Esophagus squamous epithelium (tissue), 5 donors: ENCODE results near the gene AP5Z1. TPM values are rescaled to one million over a fixed set of nuclear protein-coding genes. Genes with fewer than 3 reads are reported as not detected.

ENCODE experiments used
- DNase-seq: peaks from one replicate; lab custom pipeline; 2025; lab: John Stamatoyannopoulos, UW
- H3K27ac ChIP-seq, 4 donors: fragments of 200-600 bp; sonication (generic); one replicate each; pipeline ENCODE4 v1.5.1; 2016 to 2019; ENCODE audit warnings: mild to moderate bottlenecking in 1 of 4
- H3K27me3 ChIP-seq, 4 donors: fragments of 200-600 bp; sonication (generic); 1 replicate in 3 of 4; 2 replicates in 1 of 4; pipeline versions ENCODE4 v1.5.1 to v1.6.0; 2017 to 2021; ENCODE audit warnings: antibody characterized with exemption in 1 of 4
- H3K36me3 ChIP-seq, 3 donors: fragments of 200-600 bp; sonication (generic); one replicate each; pipeline ENCODE4 v1.5.1; 2016 to 2019
- H3K4me1 ChIP-seq, 3 donors: fragments of 200-600 bp; sonication (generic); one replicate each; pipeline ENCODE4 v1.5.1; 2017 to 2019
- H3K4me3 ChIP-seq, 4 donors: fragments of 200-600 bp; sonication (generic); 1 replicate in 3 of 4; 2 replicates in 1 of 4; pipeline ENCODE4 v1.5.1; 2016 to 2019; ENCODE audit warnings: mild to moderate bottlenecking in 2 of 4, moderate library complexity in 1 of 4
- H3K9me3 ChIP-seq, 3 donors: fragments of 200-600 bp; sonication (generic); one replicate each; pipeline ENCODE4 v1.5.1; 2016 to 2019
- CTCF ChIP-seq, 6 experiments: fragments of 450-650 bp in 4 of 6; fragments of 200-600 bp in 2 of 6; sonication (generic) in 2 of 6; IDR thresholded peaks; one replicate each; pipeline ENCODE4 v1.5.1; 2016 to 2019; ENCODE audit warnings: antibody characterized with exemption in 6 of 6, mild to moderate bottlenecking in 4 of 6, moderate library complexity in 4 of 6
- POLR2A ChIP-seq, 4 donors: fragments of 450-650 bp; IDR thresholded peaks; one replicate each; pipeline ENCODE4 v1.6.1; 2017; ENCODE audit warnings: antibody characterized with exemption in 4 of 4, mild to moderate bottlenecking in 4 of 4, moderate library complexity in 3 of 4
- WGBS, 2 donors: methylation state at CpG; one replicate each; pipeline ENCODE4 v1.1.5; 2018; 5-methylcytosine and 5-hydroxymethylcytosine counted together
- intact Hi-C: fragments of 100-400 bp; cut with DNase I; formaldehyde crosslinking; loops from one replicate; pipeline ENCODE4 v1.15.0; 2022
- total RNA-seq, 4 donors: library from RNA; depleted of rRNA; stranded (reverse); fragments of >200 nt; gene quantifications; one replicate each; pipeline ENCODE4 v1.1.0, GENCODE V29; 2016
- donor health status: DM: yes; HTN: yes; CAD: no.

Gene AP5Z1
- total RNA-seq, 4 donors from 2014 or later, result 11.2 to 32.8 (median 23.8) TPM

- intact Hi-C loops, result no loop called here
- H3K36me3 ChIP-seq, result peaks cover 0 to 47% (median 0%) of the 10 kb centered on the region in 3 donors
- no peak overlapping the region for H3K4me3 ChIP-seq
- no peaks in the 10 kb centered on the region for H3K9me3 ChIP-seq
- H3K4me1 ChIP-seq, result peaks cover 8 to 54% (median 17%) of the 10 kb centered on the region in 3 donors
- no peak overlapping the region for H3K27ac ChIP-seq
- no peak for DNase-seq
- no peaks in the 10 kb centered on the region for H3K27me3 ChIP-seq
- WGBS, 2 donors, result no CpG with 5 or more reads among the region's 19 CpGs
- TF ChIP-seq CTCF (IDR thresholded peaks at IDR 0.05), result no peak
- TF ChIP-seq POLR2A (IDR thresholded peaks at IDR 0.05), result no peak
These were observed 46.2 kb upstream of the AP5Z1 start for GRCh38 chr7:4729266-4729665.

- 96 to 98% methylated on average over 7 to 18 of the region's 19 CpGs for WGBS, 2 donors
- intact Hi-C loops, result no loop called here
- peaks cover 0 to 53% (median 0%) of the 10 kb centered on the region in 3 donors for H3K36me3 ChIP-seq
- TF ChIP-seq POLR2A (IDR thresholded peaks at IDR 0.05), result no peak
- no peaks in the 10 kb centered on the region for H3K27me3 ChIP-seq
- no peak overlapping the region for H3K4me3 ChIP-seq
- H3K9me3 ChIP-seq, result no peaks in the 10 kb centered on the region
- no peak overlapping the region for H3K27ac ChIP-seq
- peaks cover 0 to 44% (median 10%) of the 10 kb centered on the region in 3 donors for H3K4me1 ChIP-seq
- DNase-seq, result no peak
These were observed 45.1 kb upstream of the AP5Z1 start for GRCh38 chr7:4730276-4730675.

GRCh38 chr7:4730971-4731370, 44.5 kb upstream of the AP5Z1 start:
- WGBS, 2 donors, result 65 to 69% methylated on average over 5 to 7 of the region's 10 CpGs
- TF ChIP-seq CTCF (IDR thresholded peaks at IDR 0.05) (no peak), POLR2A (IDR thresholded peaks at IDR 0.05) (no peak)
- no peak overlapping the region for H3K27ac ChIP-seq
- H3K36me3 ChIP-seq, result peaks cover 0 to 56% (median 0%) of the 10 kb centered on the region in 3 donors
- no peaks in the 10 kb centered on the region for H3K27me3 ChIP-seq
- H3K4me3 ChIP-seq, result no peak overlapping the region
- H3K9me3 ChIP-seq, result no peaks in the 10 kb centered on the region
- intact Hi-C loops, result no loop called here
- DNase-seq, result no peak
- H3K4me1 ChIP-seq, result peaks cover 0 to 37% (median 5%) of the 10 kb centered on the region in 3 donors

- intact Hi-C loops, result no loop called here
These were observed 43.6 kb upstream of the AP5Z1 start for GRCh38 chr7:4731803-4732202.

GRCh38 chr7:4733936-4734528, 41.4 kb upstream of the AP5Z1 start:
- WGBS, 2 donors, result 80 to 88% methylated on average over 9 to 11 of the region's 15 CpGs
- no peak overlapping the region for H3K27ac ChIP-seq
- intact Hi-C loops, result no loop called here
- TF ChIP-seq CTCF (IDR thresholded peaks at IDR 0.05) (no peak), POLR2A (IDR thresholded peaks at IDR 0.05) (no peak)
- H3K4me3 ChIP-seq, result no peak overlapping the region
- DNase-seq, result no peak
- H3K36me3 ChIP-seq, result peaks cover 0 to 51% (median 0%) of the 10 kb centered on the region in 3 donors
- H3K9me3 ChIP-seq, result no peaks in the 10 kb centered on the region
- no peaks in the 10 kb centered on the region for H3K27me3 ChIP-seq
- H3K4me1 ChIP-seq, result peaks cover 5 to 32% (median 6%) of the 10 kb centered on the region in 3 donors

More at GRCh38 chr7:4731803-4732202, 43.6 kb upstream of the AP5Z1 start:
- Histone ChIP-seq H3K9me3 (no peaks in the 10 kb centered on the region), H3K27me3 (no peaks in the 10 kb centered on the region), H3K4me1 (peaks cover 0 to 28% (median 0%) of the 10 kb centered on the region in 3 donors), H3K27ac (no peak overlapping the region), H3K4me3 (no peak overlapping the region), H3K36me3 (peaks cover 0 to 57% (median 0%) of the 10 kb centered on the region in 3 donors)
- TF ChIP-seq CTCF (IDR thresholded peaks at IDR 0.05), result no peak
- TF ChIP-seq POLR2A (IDR thresholded peaks at IDR 0.05), result no peak
- WGBS, 2 donors, result 78 to 87% methylated on average over 14 to 16 of the region's 16 CpGs
- DNase-seq, result no peak
